ENCODE measurements around the gene TCEAL3. TPM values are rescaled to one million over a fixed set of nuclear protein-coding genes. Genes with fewer than 3 reads are reported as not detected.
"Not testable (repeated sequence)": the region's sequence is repeated elsewhere in the genome, so short reads cannot be mapped to it uniquely, and the experiment has no call there.

Gene TCEAL3
- total RNA-seq, 1 donor from 2014 or later, result 12.5 TPM

GRCh38 chrX:103626855-103627254 lies 19.1 kb downstream of the TCEAL3 start:
- no peak for DNase-seq (ENCODE audit: low read depth, low spot score)

DNA sequence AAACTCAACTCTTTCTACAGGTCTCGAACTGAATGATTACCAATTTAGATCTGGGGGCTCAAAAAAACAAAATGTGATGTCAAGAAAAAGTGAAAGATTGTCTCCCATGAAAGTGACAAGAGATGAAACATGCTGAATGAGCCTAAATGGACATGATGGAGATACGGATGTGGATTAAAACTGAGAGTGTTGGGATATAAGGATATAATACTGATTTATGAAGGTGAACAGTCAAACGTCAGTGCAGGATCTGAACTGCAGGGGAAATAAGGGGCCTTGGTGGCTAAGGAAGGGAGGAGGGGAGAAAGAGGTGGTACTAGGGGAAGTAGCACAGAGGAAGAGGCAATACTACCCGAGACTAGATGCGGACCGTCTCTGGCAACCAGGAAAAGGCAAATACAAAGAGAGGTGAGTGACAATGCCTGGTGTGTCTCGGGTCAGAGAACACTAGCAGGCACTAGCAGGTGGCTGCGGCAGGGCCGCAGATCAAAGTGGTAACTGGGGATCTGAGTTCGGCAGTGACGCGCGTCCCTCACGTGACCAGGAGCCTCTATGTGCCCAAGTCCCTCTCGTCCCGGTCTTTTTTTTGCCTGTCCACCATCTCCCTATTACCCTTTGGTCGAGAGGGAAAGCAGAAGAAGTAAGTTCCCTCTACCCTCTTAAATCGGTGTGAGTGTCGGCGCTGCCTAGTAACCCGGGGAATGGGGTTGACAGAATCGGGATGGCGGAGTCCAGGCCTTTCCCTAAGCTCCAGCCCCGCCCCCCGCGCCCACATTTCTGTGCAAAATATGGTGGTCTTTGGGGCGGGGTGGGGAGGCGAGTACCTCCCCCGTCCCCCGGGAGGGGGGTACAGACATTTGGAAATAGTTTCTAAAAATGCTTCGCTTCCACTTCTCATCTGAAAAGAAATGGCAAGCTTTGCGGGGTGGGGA lies 20.9 kb downstream of the TCEAL3 start, which contains the start of gene TCEAL1:
TSS of gene TCEAL1 (plus strand) at position 590 of the 932 bp plus-strand sequence. CDS start 942 bp downstream, outside the sequence.
- no peak for DNase-seq (ENCODE audit: low read depth, low spot score)

DNA sequence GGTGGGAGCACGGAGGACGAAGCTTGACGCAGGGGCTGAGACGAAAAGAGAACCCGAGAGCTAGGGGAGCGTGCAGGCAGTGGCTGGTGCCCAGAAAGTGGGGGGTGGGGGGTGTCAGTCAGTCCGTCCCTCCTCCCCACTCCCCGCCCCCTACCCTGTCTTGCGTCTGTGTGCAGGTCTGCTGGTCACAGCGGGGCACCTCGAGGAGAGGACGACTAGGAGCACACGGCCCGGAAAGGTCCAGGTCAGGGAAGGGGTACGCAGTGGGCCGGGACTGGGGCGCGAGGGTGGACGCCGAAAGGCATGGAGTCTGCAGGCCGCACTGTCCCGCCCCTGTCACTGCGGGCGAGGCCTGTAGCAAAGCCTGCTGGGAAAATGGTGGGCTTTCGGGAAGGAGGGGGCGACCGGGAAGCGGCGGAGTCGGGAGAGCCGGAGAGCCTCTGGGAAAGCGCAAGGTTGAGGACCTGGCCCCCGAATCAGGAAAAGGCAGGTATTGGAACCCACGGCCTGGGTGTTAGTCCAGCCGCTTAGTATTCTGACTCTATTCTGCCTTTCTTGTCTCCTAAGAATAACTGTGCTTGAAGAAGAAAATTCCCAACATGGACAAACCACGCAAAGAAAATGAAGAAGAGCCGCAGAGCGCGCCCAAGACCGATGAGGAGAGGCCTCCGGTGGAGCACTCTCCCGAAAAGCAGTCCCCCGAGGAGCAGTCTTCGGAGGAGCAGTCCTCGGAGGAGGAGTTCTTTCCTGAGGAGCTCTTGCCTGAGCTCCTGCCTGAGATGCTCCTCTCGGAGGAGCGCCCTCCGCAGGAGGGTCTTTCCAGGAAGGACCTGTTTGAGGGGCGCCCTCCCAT lies 21.8 kb downstream of the TCEAL3 start:
- no peak for DNase-seq (ENCODE audit: low read depth, low spot score)

- no peak for DNase-seq (ENCODE audit: low read depth, low spot score)
Measured at GRCh38 chrX:103630171-103630511, 22.4 kb downstream of the TCEAL3 start.

- DNase-seq (ENCODE audit: low read depth, low spot score), result no peak
Measured at GRCh38 chrX:103631145-103631544, 23.4 kb downstream of the TCEAL3 start.

- no peak for DNase-seq (ENCODE audit: low read depth, low spot score)
Measured at GRCh38 chrX:103635436-103635835, 27.7 kb downstream of the TCEAL3 start.

DNA sequence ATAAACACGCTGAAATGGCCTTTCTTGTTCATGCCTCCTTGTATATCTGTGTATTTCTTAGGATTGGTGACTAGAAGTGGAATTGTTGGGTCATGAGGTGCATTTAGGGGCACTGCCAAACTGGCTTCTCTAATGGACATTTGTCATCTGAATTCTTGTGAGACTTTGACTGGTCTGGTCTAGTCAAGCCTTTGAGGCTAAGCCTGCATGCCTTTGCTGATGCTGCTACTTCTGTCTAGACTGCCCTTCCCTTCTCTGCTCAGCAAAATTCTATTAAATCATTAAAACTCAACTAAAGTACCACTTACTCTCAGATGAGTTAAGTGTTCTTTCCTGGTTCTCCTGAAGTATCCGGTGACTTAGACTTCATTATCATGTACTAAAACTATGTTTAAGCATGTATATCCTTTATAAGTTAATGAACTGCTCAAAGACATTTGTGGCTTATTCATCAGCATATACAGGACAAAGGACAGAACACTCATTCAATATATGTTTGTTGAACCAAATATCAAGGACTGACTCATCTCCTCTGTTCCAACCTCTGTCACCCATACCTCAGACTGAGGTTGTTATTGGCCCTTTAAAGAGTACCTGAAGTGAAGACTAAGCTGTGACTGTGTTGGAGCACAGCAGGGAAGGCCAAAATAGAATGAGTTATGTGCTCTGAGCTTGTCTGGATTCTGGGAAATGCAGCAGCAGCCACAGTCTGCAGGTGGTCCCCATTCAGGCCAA lies 30.0 kb downstream of the TCEAL3 start:
- DNase-seq (ENCODE audit: low read depth, low spot score), result no peak

DNA sequence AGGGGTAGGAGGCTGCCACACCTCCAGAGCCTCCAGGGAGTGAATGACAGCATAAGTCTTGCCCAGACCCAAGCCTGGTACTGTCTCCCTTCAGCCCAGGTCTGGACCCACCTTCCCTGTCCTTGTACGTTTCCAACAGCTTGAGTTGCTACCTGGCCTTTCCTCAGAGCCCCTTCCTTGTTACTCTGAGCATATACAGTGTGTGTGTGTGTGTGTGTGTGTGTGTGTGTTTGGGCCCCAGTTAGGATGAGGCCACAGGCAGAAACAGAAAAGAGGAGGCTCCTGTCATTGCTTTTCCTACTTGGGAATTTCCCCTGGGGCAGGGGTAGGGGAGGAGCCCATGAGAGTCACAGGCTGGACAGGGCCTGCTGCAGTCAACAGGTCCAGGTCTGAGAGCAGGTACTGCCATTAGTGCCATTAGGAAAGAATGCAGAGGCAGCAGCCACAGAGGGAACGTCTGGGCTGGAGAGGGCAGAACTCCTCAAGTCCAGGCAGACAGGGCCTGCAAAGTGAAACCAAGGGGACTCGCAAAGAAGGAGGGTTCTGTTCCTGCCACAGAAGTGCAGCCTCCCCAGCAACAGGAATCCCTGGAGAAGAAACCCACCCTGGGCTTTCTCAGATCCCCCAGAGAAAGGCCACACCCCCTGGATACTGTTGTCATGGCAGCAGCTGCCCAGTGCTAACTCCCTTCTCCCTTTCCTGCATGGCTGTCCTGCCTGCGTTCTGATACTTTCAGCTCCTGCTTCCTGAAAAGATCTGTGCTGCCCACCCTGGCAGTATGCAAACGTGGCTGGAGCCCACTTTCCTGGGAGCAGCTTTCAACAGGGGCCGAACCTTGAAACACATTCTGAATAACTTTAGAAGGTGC lies 30.9 kb downstream of the TCEAL3 start:
- DNase-seq (ENCODE audit: low read depth, low spot score), result not testable (repeated sequence)

DNA sequence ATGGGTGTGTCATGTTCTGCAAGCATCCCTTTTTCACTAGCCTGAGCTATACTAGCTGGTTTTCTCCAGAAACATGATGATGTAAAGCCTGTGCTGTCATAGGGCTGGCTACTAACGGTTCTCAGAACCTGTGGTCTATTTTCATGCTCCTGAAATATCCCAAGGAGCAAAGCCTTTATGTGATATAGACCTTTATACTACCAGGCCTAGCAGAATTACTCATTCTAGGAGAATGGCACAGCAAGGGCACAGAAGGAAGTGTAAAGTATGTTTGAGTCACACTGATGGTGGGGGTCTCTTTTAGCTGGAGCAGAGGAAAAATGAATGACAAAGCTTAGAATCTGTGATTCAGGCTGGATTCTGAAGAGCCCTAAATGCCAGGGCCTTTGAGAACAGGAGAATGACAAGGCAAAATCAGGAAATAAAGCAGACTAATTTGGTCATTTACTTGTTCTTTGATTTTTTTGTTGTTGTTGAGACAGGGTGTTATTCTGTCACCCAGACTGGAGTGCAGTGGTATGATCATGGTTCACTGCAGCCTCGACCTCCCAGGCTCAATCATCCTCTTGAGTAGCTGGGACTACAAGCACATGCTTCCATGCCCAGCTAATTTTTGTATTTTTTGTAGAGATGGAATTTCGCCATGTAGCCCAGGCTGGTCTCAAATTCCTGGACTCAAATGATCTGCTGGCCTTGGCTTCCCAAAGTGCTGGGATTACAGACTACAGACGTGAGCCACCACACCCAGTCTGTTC lies 32.8 kb downstream of the TCEAL3 start:
- DNase-seq (ENCODE audit: low read depth, low spot score), result no peak

DNA sequence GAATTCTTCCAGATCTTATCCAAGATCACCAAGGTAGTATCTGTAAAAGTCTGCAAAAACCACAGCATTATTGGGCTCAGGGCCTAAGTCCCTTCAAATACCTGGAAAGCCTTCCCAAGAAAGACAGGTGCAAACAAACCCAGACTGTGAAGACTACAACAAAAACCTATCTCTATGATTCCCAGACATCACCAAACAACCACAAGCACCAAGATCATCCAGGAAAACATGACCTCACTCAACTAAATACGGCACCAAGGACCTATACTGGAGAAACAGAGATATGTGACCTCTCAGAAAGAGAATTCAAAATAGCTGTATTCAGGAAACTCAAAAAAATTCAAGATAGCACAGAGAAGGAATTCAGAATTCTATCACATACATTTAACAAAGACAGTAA lies 36.4 kb downstream of the TCEAL3 start:
- DNase-seq (ENCODE audit: low read depth, low spot score), result no peak

DNA sequence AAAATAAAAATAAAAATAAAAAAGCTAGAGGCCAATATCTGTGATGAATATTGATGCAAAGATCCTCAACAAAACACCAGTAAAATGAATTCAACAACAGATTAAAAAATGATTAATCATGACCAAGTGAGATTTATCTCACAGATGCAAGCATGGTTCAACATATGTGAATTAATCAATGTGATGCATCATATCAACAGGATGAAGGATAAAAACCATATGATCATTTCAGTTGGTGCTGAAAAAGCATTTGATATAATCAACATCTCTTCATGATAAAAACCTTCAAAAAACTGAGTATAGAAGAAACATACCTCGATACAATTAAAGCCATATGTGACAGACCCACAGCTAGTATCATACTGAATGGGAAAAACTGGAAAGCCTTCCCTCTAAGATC lies 39.9 kb downstream of the TCEAL3 start:
- DNase-seq (ENCODE audit: low read depth, low spot score), result no peak

DNA sequence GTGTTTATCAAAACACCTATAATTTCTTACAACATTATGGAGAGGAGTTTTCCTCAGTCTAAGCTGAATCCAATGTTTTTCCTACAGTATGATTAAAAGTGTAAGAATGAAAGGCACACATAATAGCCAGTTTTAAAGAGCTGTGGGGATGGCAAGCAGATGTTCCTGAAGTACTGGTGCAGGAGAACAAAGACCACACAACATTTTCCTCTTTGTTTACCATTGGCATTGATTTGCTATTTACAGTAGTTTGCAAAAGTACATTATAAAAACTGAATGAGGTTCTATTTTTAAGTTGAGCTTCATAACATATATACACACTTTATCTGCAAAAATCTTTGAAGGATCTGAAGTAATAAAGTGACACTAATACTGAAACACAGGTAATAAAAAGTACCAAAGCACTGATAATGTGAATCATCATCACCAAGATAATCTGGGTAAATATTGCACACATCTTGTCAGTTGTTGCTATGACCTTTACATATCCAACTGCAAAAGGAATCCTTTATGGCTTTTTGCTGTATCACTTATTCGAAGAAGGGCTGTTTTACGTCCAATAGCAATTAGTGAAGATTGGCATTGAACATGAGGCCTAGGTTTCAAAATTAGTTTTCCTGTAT lies 43.5 kb downstream of the TCEAL3 start:
- no peak for DNase-seq (ENCODE audit: low read depth, low spot score)

DNA sequence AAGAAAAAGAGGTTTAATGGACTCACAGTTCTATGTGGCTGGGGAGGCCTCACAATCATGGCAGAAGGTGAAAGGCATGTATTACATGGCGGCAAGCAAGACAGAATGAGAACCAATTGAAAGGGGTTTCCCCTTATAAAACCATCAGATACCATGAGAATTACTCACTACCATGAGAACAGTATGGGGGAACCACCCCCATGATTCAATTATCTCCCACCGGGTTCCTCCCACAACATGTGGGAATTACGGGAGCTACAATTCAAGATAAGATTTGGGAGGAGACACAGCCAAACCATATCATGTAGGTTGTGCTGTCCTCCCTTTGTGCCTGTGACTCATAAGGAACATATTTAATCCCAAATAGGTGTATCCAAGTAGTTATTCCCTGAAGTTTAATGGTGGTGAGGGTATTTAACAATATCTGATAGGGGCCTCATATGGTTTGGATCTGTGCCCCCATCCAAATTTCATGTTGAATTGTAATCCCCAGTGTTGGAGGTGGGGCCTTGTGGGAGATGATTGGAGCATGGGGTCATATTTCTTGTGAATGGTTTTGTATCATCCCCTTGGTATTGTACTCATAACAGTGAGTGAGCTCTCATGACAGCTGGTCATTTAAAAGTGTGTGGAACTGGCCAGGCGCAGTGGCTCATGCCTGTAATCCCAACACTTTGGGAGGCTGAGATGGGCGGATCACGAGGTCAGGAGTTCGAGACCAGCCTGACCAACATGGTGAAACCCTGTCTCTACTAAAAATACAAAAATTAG lies 47.7 kb downstream of the TCEAL3 start:
- DNase-seq (ENCODE audit: low read depth, low spot score), result not testable (repeated sequence)

- peak; percentile 19 for DNase-seq (ENCODE audit: low read depth, low spot score)
Measured at GRCh38 chrX:103656617-103657016, 48.9 kb downstream of the TCEAL3 start.

DNA sequence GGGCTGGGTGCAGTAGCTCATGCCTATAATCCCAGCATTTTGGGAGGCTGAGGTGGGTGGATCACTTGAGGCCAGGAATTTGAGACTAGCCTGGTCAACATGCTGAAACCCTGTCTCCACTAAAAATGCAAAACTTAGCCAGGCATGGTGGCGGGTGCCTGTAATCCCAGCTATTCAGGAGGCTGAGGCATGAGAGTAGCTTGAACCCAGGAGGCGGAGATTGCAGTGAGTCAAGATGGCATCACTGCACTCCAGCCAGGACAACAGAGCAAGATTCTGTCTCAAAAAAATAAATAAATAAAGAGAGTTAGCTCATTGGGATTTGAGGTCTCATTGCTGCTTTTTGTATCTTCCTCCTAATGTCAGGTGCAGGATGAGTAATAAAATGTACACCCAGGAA lies 49.3 kb downstream of the TCEAL3 start:
- DNase-seq (ENCODE audit: low read depth, low spot score), result not testable (repeated sequence)

DNA sequence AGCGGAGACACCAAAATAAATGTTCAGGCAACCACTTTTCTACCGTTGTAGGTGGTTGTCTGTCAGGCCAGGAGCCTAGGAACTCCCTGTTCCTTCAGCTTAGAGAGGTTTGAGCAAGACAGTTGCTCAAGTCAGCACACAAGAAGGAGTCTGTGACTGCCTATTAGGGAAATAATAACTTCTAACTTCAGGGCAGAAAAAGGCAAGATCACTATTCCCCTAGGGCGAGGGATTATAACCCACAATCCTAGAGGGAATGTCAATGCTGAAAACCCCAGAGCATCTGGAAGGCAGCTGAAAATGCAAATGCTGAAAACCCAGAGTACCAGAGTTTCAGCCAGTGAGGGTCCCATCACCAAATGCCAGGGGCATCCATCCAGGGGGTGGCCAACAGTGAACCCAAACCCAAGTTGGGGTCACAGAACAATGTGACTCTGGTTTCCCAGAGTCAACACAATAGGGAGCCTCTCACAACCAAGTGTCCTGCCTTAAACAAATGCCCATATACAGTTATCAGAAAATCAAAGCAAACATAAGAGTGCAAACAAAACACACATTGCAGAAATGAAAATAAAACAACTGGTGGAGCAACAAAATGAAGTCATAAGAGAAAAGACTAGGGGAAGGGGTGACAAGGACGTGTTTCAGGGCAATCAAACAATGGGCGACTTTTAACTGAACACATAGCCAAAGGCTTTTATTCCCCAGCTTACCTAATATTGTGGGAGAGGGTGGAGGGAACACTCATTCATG lies 51.1 kb downstream of the TCEAL3 start:
- no peak for DNase-seq (ENCODE audit: low read depth, low spot score)

GRCh38 chrX:103659460-103659859 lies 51.7 kb downstream of the TCEAL3 start:
- DNase-seq (ENCODE audit: low read depth, low spot score), result not testable (repeated sequence)

All from pulmonary artery endothelial cell (primary cell).